GM13977 (cell line): Measurements from ENCODE around the gene CTU1.

Source experiments
- DNase-seq: peaks from one replicate; pipeline ENCODE4 v3.0.0; 2012; ENCODE audit warnings: low spot score
- CTCF ChIP-seq: IDR thresholded peaks from 2 replicates; pipeline ENCODE4 v1.5.1; 2012; ENCODE audit warnings: mild to moderate bottlenecking, control low read depth; ENCODE audit not compliant: insufficient read depth; ENCODE audit errors: extremely low read depth, missing control alignments
- in situ Hi-C: fragments of 300-500 bp; cut with MboI; formaldehyde crosslinking; loops from one replicate; pipeline ENCODE4 v1.12.0; 2022; ENCODE audit warnings: low sequenced_read_pairs, low pct_unique_long_range_greater_than_20kb, mixed read lengths, inconsistent platforms; ENCODE audit not compliant: unreplicated experiment

The CTU1 gene

GRCh38 chr19:51135004-51135403, 26.8 kb upstream of the CTU1 start:
- no peak for DNase-seq
- in situ Hi-C loops: no loop called here
- TF ChIP-seq CTCF: no peak

GRCh38 chr19:51131780-51132680, 23.8 kb upstream of the CTU1 start:
- TF ChIP-seq CTCF: no peak
- in situ Hi-C loops: no loop called here
- no peak for DNase-seq

GRCh38 chr19:51129716-51130115, 21.5 kb upstream of the CTU1 start:
- in situ Hi-C loops: no loop called here
- DNase-seq: no peak
- TF ChIP-seq CTCF: no peak

- no peak for DNase-seq
- no peak for TF ChIP-seq CTCF
- in situ Hi-C loops: no loop called here
Observed at GRCh38 chr19:51128227-51128626, 20.0 kb upstream of the CTU1 start.

GRCh38 chr19:51127755-51128154, 19.5 kb upstream of the CTU1 start:
- in situ Hi-C loops: no loop called here
- DNase-seq: no peak
- TF ChIP-seq CTCF: no peak

- TF ChIP-seq CTCF: no peak
- DNase-seq: no peak
- in situ Hi-C loops: no loop called here
Observed at GRCh38 chr19:51127032-51127431, 18.8 kb upstream of the CTU1 start.
